ENCODE data around the gene B9D2. TPM values are rescaled to one million over a fixed set of nuclear protein-coding genes. Genes with fewer than 3 reads are reported as not detected.
"Not testable (repeated sequence)": the region's sequence is repeated elsewhere in the genome, so short reads cannot be mapped to it uniquely, and the experiment has no call there.

B9D2 gene
- total RNA-seq, 8 experiments from 2014 or later: 4.6 to 15.3 (median 6.3) TPM

GRCh38 chr19:41401483-41401882 is 37.5 kb upstream of the B9D2 start:
- no peak for ATAC-seq (replicated peaks in 6 of 8)
- in situ Hi-C loops (cut with MboI; ENCODE audit: low pct_unique_long_range_greater_than_20kb in 2 of 9, low sequenced_read_pairs in 9 of 9, unreplicated experiment in 9 of 9): no loop called here
- Histone ChIP-seq H3K4me1 (replicated peaks in 1 of 2) (peaks cover 6 to 8% of the 10 kb centered on the region in 2 donors), H3K27ac (no peak overlapping the region), H3K4me3 (no peak overlapping the region)
- WGBS, 10 experiments: 0 to 100% (median 17%) methylated on average over 1 to 2 of the region's 4 CpGs; no CpG with 5 or more reads in 4 of the 10 experiments

GRCh38 chr19:41399525-41399924 is 35.6 kb upstream of the B9D2 start:
- Histone ChIP-seq H3K4me3 (no peak overlapping the region), H3K4me1 (replicated peaks in 1 of 2) (peaks cover 11 to 13% of the 10 kb centered on the region in 2 donors), H3K27ac (no peak overlapping the region)
- 57 to 100% (median 85%) methylated on average over 2 of the region's 2 CpGs; no CpG with 5 or more reads in 1 of the 10 experiments for WGBS, 10 experiments
- ATAC-seq (replicated peaks in 6 of 8): no peak
- in situ Hi-C loops (cut with MboI; ENCODE audit: low pct_unique_long_range_greater_than_20kb in 2 of 9, low sequenced_read_pairs in 9 of 9, unreplicated experiment in 9 of 9): no loop called here

DNA sequence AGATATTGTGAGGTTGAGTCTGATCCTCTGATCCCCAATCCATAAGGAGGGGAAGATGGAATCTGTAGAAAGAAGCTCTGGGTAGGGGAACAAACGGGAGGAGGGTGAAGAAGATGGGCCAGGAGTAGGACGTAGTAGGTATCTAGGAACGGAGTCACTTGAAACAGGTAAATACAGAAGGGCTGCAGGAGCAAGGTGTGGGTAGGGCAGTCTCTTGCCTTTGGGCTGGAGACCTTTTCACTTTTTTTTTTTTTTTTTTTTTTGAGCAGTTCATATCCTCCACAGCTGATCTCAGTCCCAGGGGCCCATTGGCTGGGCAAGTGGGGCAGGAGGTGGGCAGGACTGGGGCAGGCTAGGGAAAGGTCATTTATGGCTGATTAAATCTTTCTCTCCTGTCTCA is 35.1 kb upstream of the B9D2 start:
- Histone ChIP-seq H3K4me3 (peak overlapping the region in 1 of 5 donors; percentile 97), H3K4me1 (replicated peaks in 1 of 2) (peaks cover 11 to 13% of the 10 kb centered on the region in 2 donors), H3K27ac (no peak overlapping the region)
- ATAC-seq (replicated peaks in 6 of 8): no peak
- 40 to 78% (median 67%) methylated on average over 1 to 3 of the region's 3 CpGs; no CpG with 5 or more reads in 4 of the 10 experiments for whole genome bisulfite sequencing, 10 experiments
- in situ Hi-C loops (cut with MboI; ENCODE audit: low pct_unique_long_range_greater_than_20kb in 2 of 9, low sequenced_read_pairs in 9 of 9, unreplicated experiment in 9 of 9): no loop called here

DNA sequence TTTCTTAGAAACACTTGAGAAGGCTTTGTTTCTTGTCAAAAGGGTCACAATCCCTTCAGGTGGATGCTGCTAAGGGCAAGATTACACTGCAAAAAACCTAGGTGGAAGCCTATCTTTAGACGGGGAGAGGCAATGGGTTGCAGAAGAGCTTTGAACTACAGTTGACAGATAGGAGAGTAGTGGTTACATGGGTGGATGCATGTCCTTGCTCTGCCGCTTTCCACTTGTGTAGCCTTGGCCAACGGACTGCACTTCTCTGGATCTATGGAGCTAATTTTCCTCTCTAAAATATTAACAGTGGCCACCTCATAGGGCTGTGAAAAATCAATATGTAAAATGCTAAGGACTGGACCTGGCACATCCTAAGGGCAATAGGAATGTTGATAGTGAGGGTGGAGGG is 34.6 kb upstream of the B9D2 start:
- Histone ChIP-seq H3K4me3 (peak overlapping the region; percentile 66 to 99 (median 87)), H3K4me1 (replicated peaks in 1 of 2) (peaks cover 11 to 13% of the 10 kb centered on the region in 2 donors), H3K27ac (peak overlapping the region in 1 of 2 donors; percentile 100)
- ATAC-seq (replicated peaks in 6 of 8): no peak
- in situ Hi-C loops (cut with MboI; ENCODE audit: low pct_unique_long_range_greater_than_20kb in 2 of 9, low sequenced_read_pairs in 9 of 9, unreplicated experiment in 9 of 9): no loop called here
- WGBS, 10 experiments: 8 to 83% (median 36%) methylated on average over 1 to 3 of the region's 3 CpGs; no CpG with 5 or more reads in 2 of the 10 experiments

- ATAC-seq (replicated peaks in 6 of 8): peak in 2 of 8 experiments; percentile 2 to 3
- in situ Hi-C loops (cut with MboI; ENCODE audit: low pct_unique_long_range_greater_than_20kb in 2 of 9, low sequenced_read_pairs in 9 of 9, unreplicated experiment in 9 of 9): no loop called here
- H3K27ac ChIP-seq: peak overlapping the region; percentile 99 to 100
- H3K4me3 ChIP-seq: peak overlapping the region; percentile 66 to 99 (median 87)
- H3K4me1 ChIP-seq (replicated peaks in 1 of 2): peaks cover 11 to 13% of the 10 kb centered on the region in 2 donors
- WGBS, 10 experiments: 0 to 4% (median 0%) methylated on average over 1 to 5 of the region's 5 CpGs; no CpG with 5 or more reads in 1 of the 10 experiments
Measured at GRCh38 chr19:41398050-41398418, 34.1 kb upstream of the B9D2 start.

GRCh38 chr19:41397086-41398049 is 33.4 kb upstream of the B9D2 start, which contains the start of the genes BCKDHA and EXOSC5:
BCKDHA (plus strand) TSS chr19:41397818; CDS start chr19:41397828, 10 bp downstream.
EXOSC5 (minus strand) TSS chr19:41397359; CDS start chr19:41397328, 31 bp downstream.
- in situ Hi-C loops (cut with MboI; ENCODE audit: low pct_unique_long_range_greater_than_20kb in 2 of 9, low sequenced_read_pairs in 9 of 9, unreplicated experiment in 9 of 9): no loop called here
- peak within 1 kb of the TSS; percentile 99 to 100 for H3K27ac ChIP-seq

GRCh38 chr19:41395355-41395754 is 31.4 kb upstream of the B9D2 start:
- ATAC-seq (replicated peaks in 6 of 8): no peak
- in situ Hi-C loops (cut with MboI; ENCODE audit: low pct_unique_long_range_greater_than_20kb in 2 of 9, low sequenced_read_pairs in 9 of 9, unreplicated experiment in 9 of 9): no loop called here
- no peak overlapping the region for H3K4me3 ChIP-seq
- H3K27ac ChIP-seq: no peak overlapping the region
- peaks cover 11 to 13% of the 10 kb centered on the region in 2 donors for H3K4me1 ChIP-seq (replicated peaks in 1 of 2)
- 43 to 100% (median 76%) methylated on average over 1 to 5 of the region's 6 CpGs; no CpG with 5 or more reads in 4 of the 10 experiments for WGBS, 10 experiments

More at GRCh38 chr19:41397086-41398049, 33.4 kb upstream of the B9D2 start, which contains the start of the genes BCKDHA and EXOSC5:
- peak; percentile 92 to 99 (median 99) for ATAC-seq (replicated peaks in 6 of 8)
- H3K4me1 ChIP-seq (replicated peaks in 1 of 2): peaks cover 11 to 13% of the 10 kb centered on the region in 2 donors
- peak within 1 kb of the TSS; percentile 66 to 99 (median 87) for H3K4me3 ChIP-seq
- 0 to 5% (median 0%) methylated on average over 1 to 34 of the region's 50 CpGs; no CpG with 5 or more reads in 1 of the 10 experiments for WGBS, 10 experiments

DNA sequence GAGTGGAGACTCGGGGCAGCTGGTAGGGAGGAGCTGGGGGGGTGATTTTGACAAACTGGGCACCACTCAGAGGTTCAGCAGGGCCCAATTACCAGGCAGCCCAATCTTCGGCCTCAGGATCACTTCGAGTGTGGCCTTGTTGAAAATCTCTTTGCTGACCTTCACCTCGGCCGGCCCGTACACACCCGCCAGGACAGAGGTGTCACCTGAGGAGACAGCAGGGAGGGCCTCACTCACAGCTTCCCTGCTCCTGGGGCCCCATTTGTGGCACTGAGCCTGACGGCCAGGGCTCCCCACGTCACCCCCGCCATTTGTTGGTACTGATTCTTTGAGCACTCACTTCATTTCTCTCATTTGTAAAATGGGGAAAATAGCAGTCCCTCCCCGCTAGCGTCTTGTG is 28.8 kb upstream of the B9D2 start:
- no peak overlapping the region for H3K27ac ChIP-seq
- ATAC-seq (replicated peaks in 6 of 8): no peak
- in situ Hi-C loops (cut with MboI; ENCODE audit: low pct_unique_long_range_greater_than_20kb in 2 of 9, low sequenced_read_pairs in 9 of 9, unreplicated experiment in 9 of 9): no loop called here
- H3K4me1 ChIP-seq (replicated peaks in 1 of 2): peaks cover 4 to 5% of the 10 kb centered on the region in 2 donors
- WGBS, 10 experiments: 27 to 100% (median 83%) methylated on average over 1 to 7 of the region's 12 CpGs; no CpG with 5 or more reads in 2 of the 10 experiments
- no peak overlapping the region for H3K4me3 ChIP-seq

- H3K4me1 ChIP-seq (replicated peaks in 1 of 2): peaks cover 4 to 5% of the 10 kb centered on the region in 2 donors
- no peak for ATAC-seq (replicated peaks in 6 of 8)
- WGBS, 10 experiments: 33 to 100% (median 93%) methylated on average over 1 to 8 of the region's 11 CpGs; no CpG with 5 or more reads in 5 of the 10 experiments
- in situ Hi-C loops (cut with MboI; ENCODE audit: low pct_unique_long_range_greater_than_20kb in 2 of 9, low sequenced_read_pairs in 9 of 9, unreplicated experiment in 9 of 9): no loop called here
- no peak overlapping the region for H3K4me3 ChIP-seq
- H3K27ac ChIP-seq: no peak overlapping the region
Measured at GRCh38 chr19:41391618-41392017, 27.7 kb upstream of the B9D2 start.

DNA sequence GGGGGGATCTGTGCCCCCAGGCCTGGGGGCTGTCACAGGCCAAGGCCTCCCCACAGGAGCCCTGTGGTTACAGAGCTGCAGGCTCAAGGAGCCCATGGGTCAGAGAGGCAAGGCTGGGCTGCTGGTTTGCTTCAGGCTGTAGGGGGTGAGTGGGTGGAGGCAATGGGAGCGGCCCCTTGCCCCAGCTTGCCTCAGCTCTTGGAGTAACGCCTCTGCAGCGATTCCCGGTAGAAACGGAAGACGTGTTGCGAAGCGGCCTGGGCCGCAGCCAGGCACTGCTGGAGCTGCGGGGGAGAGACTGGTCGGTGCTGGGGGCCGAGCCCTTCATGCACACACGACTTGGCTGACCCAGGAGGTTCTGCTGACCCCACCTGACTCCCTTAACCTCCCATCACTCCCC is 22.5 kb upstream of the B9D2 start:
- Histone ChIP-seq H3K4me3 (no peak overlapping the region), H3K4me1 (replicated peaks in 1 of 2) (no peaks in the 10 kb centered on the region), H3K27ac (no peak overlapping the region)
- in situ Hi-C loops (cut with MboI; ENCODE audit: low pct_unique_long_range_greater_than_20kb in 2 of 9, low sequenced_read_pairs in 9 of 9, unreplicated experiment in 9 of 9): no loop called here
- WGBS, 10 experiments: 81 to 100% (median 93%) methylated on average over 3 to 6 of the region's 13 CpGs; no CpG with 5 or more reads in 7 of the 10 experiments
- peak in 1 of 8 experiments; percentile 82 for ATAC-seq (replicated peaks in 6 of 8)

DNA sequence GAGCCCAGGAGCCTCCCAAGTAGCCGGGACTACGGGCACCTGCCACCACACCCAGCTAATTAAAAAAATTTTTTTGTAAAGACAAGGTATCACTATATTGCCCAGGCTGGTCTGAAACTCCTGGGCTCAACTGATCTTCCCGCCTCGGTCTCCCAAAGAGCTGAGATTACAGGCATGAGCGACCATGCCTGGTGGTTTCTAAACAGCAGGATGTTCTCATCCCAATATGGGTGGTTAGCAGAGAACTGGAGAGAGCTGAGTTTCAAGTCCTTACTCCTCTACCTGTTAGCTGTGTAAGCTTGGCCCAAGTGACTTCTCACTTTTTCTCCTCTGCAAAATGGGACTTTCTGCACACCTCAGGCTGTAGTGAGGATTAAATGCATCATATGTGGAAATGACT is 20.4 kb upstream of the B9D2 start:
- ATAC-seq (replicated peaks in 6 of 8): no peak
- in situ Hi-C loops (cut with MboI; ENCODE audit: low pct_unique_long_range_greater_than_20kb in 2 of 9, low sequenced_read_pairs in 9 of 9, unreplicated experiment in 9 of 9): no loop called here
- Histone ChIP-seq H3K27ac (no peak overlapping the region), H3K4me3 (no peak overlapping the region), H3K4me1 (replicated peaks in 1 of 2) (no peaks in the 10 kb centered on the region)
- 83 to 100% (median 83%) methylated on average over 1 to 4 of the region's 5 CpGs; no CpG with 5 or more reads in 7 of the 10 experiments for WGBS, 10 experiments

DNA sequence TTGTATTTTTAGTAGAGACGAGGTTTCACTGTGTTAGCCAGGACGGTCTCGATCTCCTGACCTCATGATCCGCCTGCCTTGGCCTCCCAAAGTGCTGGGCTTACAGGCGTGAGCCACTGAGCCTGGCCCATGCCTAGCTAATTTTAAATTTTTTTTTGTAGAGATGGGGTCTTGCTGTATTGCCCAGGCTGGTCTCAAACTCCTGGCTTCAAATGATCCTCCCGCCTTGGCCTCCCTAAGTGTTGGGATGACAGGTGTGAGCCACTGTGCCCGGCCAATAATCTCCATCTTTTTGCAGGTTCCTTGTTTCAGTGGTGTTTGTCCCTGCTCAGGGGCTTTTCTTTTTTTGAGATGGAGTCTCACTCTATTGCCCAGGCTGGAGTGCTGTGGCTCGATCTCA is 17.6 kb upstream of the B9D2 start:
- H3K27ac ChIP-seq; H3K4me1 ChIP-seq (replicated peaks in 1 of 2); in situ Hi-C loops (cut with MboI; ENCODE audit: low pct_unique_long_range_greater_than_20kb in 2 of 9, low sequenced_read_pairs in 9 of 9, unreplicated experiment in 9 of 9); ATAC-seq (replicated peaks in 6 of 8); H3K4me3 ChIP-seq: not testable (repeated sequence)
- 80 to 100% (median 94%) methylated on average over 1 to 5 of the region's 8 CpGs; no CpG with 5 or more reads in 3 of the 10 experiments for WGBS, 10 experiments

Measured in motor neuron (in vitro differentiated cells).